Sigmoid colon (tissue), 7 donors: ENCODE data around the gene DIRAS2. TPM values are rescaled to one million over a fixed set of nuclear protein-coding genes. Genes with fewer than 3 reads are reported as not detected.

Experiments
- DNase-seq: peaks from one replicate; pipeline ENCODE4 v3.0.0-alpha.2; 2019
- H3K27ac ChIP-seq, 4 donors: fragments of 200-600 bp; sonication (generic); one replicate each; pipeline ENCODE4 v1.5.1; 2016 to 2019; ENCODE audit warnings: mild to moderate bottlenecking in 1 of 4
- H3K27me3 ChIP-seq, 3 donors: fragments of 200-600 bp; sonication (generic); one replicate each; pipeline ENCODE4 v1.5.1; 2019; ENCODE audit warnings: mild to moderate bottlenecking in 1 of 3
- H3K36me3 ChIP-seq, 4 donors: fragments of 200-600 bp; sonication (generic); one replicate each; pipeline ENCODE4 v1.5.1; 2016 to 2019
- H3K4me1 ChIP-seq, 4 donors: fragments of 200-600 bp; sonication (generic); one replicate each; pipeline ENCODE4 v1.5.1; 2017 to 2019
- H3K4me3 ChIP-seq, 4 donors: fragments of 200-600 bp; sonication (generic); one replicate each; pipeline ENCODE4 v1.5.1; 2017 to 2019; ENCODE audit warnings: mild to moderate bottlenecking in 2 of 4, moderate library complexity in 1 of 4
- H3K9me3 ChIP-seq, 4 donors: fragments of 200-600 bp in 3 of 4; sonication (generic) in 3 of 4; one replicate each; pipeline versions ENCODE4 v1.5.1 to v1.6.1; 2013 to 2019
- EP300 ChIP-seq, 4 donors: sonication (generic); formaldehyde crosslinking; IDR thresholded peaks; one replicate each; pipeline ENCODE4 v1.6.1; 2017; ENCODE audit warnings: antibody characterized with exemption in 4 of 4
- POLR2A ChIP-seq, 2 donors: fragments of 450-650 bp; IDR thresholded peaks; one replicate each; pipeline ENCODE4 v1.6.1; 2016; ENCODE audit warnings: antibody characterized with exemption in 2 of 2, mild to moderate bottlenecking in 2 of 2, moderate library complexity in 2 of 2
- POLR2AphosphoS5 ChIP-seq, 4 donors: sonication (generic); formaldehyde crosslinking; IDR thresholded peaks; one replicate each; pipeline ENCODE4 v1.6.1; 2017; ENCODE audit warnings: antibody characterized with exemption in 4 of 4
- WGBS, 2 donors: extraction: QIAGEN DNeasy Blood & Tissue Kit; methylation state at CpG; one replicate each; pipeline ENCODE4 v1.1.7; 2013; 5-methylcytosine and 5-hydroxymethylcytosine counted together
- intact Hi-C: fragments of 100-400 bp; cut with DNase I; formaldehyde crosslinking; loops from one replicate; pipeline ENCODE4 v1.15.1; 2023
- polyA plus RNA-seq, 3 donors: library from polyadenylated mRNA; stranded (reverse); fragments of 200-250 nt; gene quantifications; one replicate each; pipeline ENCODE4 v1.2.3, GENCODE V29; 2013
- total RNA-seq, 4 donors: library from RNA; depleted of rRNA; stranded (reverse); fragments of >200 nt; gene quantifications; one replicate each; pipeline ENCODE4 v1.1.0, GENCODE V29; 2016
- TF ChIP-seq, protein P1 (sequence below), 4 experiments: fragments of 450-650 bp in 3 of 4; fragments of 200-600 bp in 1 of 4; IDR thresholded peaks; one replicate each; pipeline ENCODE4 v1.5.1; 2016 to 2019; ENCODE audit warnings: antibody characterized with exemption in 4 of 4, mild to moderate bottlenecking in 3 of 4, moderate library complexity in 2 of 4
- donor health status: healthy with polysubstance abuse.
- donor health status: Bipolar disorder and iron deficiency.
- donor health status: healthy.

DIRAS2 gene
- total RNA-seq (1 to 10 TPM in 2 of 4 donors, under 1 TPM in 2; 0.28 to 1.2 (median 0.70) TPM), polyA plus RNA-seq (under 1 TPM in 1 of 3 donors, not detected in 2; 0.12 TPM)

DNA sequence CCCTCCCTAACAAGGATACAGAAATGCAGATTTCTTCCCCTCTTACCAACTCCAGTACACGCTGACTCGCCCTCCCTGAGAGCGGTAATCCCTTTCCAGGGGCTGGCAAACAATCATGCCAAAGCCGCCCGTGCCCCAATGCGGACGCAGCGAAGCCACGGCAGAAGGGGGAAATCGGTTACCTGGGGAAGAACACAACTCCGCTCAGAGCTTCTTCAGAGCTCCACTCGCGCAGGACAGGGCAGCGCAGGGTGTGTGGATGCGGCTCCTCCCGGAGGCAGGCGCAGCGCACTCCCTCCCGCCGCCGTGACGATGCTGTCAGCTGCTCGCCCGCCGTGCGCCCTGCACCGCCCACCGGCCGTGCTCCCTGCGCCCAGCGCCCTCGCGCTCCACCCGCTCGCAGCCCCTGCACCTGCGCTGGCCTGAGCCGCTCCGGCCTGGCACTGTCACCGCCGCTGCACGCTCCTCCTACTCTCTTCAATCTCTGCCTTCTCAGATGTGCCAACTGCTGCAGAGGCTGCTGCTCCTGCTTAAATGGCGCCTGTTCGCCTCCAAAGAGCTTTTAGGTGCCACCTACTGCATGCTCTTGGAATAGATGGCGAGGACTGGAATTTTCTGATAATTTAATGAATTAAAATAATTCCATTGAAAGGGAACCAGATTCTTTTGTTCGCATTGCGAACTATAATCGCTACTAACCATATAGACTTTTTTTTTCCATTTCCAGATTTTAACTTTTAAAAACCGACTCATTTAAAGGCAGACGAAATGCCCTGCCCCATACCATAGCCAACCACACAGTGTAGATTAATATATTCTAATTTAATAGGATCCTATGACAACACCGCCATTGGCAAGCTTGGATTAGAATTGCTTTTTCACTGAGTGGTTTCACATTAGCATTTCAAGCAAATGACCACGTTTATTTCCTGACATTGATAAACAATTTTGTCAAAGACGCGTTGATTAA is at the start of gene DIRAS2:
DIRAS2 (minus strand) TSS at position 255 of the 970 bp plus-strand sequence. CDS start 28,997 bp downstream, outside the sequence.
- 5 to 7% methylated on average over 53 of the region's 53 CpGs for WGBS, 2 donors
- H3K36me3 ChIP-seq, result no peaks in the 10 kb centered on the region
- intact Hi-C loops, result no loop called here
- DNase-seq, result no peak
- H3K27me3 ChIP-seq, result peaks cover 5 to 29% (median 14%) of the 10 kb centered on the region in 3 donors
- peak within 1 kb of the TSS in 3 of 4 donors; percentile 36 to 49 (median 46) for H3K4me3 ChIP-seq
- TF ChIP-seq, protein P1, sequence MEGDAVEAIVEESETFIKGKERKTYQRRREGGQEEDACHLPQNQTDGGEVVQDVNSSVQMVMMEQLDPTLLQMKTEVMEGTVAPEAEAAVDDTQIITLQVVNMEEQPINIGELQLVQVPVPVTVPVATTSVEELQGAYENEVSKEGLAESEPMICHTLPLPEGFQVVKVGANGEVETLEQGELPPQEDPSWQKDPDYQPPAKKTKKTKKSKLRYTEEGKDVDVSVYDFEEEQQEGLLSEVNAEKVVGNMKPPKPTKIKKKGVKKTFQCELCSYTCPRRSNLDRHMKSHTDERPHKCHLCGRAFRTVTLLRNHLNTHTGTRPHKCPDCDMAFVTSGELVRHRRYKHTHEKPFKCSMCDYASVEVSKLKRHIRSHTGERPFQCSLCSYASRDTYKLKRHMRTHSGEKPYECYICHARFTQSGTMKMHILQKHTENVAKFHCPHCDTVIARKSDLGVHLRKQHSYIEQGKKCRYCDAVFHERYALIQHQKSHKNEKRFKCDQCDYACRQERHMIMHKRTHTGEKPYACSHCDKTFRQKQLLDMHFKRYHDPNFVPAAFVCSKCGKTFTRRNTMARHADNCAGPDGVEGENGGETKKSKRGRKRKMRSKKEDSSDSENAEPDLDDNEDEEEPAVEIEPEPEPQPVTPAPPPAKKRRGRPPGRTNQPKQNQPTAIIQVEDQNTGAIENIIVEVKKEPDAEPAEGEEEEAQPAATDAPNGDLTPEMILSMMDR (IDR thresholded peaks at IDR 0.05), result peak in 1 of 4 experiments; percentile 12
- TF ChIP-seq POLR2A (IDR thresholded peaks at IDR 0.05), result no peak
- H3K4me1 ChIP-seq, result peaks cover 0 to 13% (median 11%) of the 10 kb centered on the region in 4 donors
- no peaks in the 10 kb centered on the region for H3K9me3 ChIP-seq
- no peak within 1 kb of the TSS for H3K27ac ChIP-seq

DNA sequence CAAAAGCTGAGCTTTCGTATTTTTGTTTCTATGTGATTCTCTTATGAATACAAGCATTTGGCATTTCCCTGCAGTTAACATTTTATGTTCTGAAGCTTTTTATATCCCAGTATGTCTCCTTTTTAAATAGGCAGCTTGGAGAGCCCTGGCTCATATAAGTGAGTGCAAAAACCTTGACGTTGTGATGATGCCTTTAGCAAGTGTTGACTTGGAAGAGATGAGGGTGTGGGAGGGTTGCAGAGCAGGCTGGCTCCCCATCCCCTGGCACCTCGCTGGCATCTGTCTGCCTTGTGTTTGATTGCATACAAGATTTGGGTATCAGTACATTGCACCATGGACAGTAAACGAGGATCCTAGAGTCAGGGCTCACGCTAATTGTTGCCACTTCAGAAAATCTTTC is 42.1 kb upstream of the DIRAS2 start:
- Histone ChIP-seq H3K4me3 (no peak overlapping the region), H3K27me3 (no peaks in the 10 kb centered on the region), H3K4me1 (no peaks in the 10 kb centered on the region), H3K36me3 (no peaks in the 10 kb centered on the region), H3K9me3 (no peaks in the 10 kb centered on the region), H3K27ac (no peak overlapping the region)
- TF ChIP-seq POLR2AphosphoS5 (IDR thresholded peaks at IDR 0.05) (no peak), EP300 (IDR thresholded peaks at IDR 0.05) (no peak), POLR2A (IDR thresholded peaks at IDR 0.05) (no peak)
- TF ChIP-seq, protein P1 (IDR thresholded peaks at IDR 0.05), result no peak
- DNase-seq, result no peak
- intact Hi-C loops, result no loop called here
- WGBS, 2 donors, result 76 to 80% methylated on average over 5 of the region's 5 CpGs

GRCh38 chr9:90684106-90684505 is 41.5 kb upstream of the DIRAS2 start:
- Histone ChIP-seq H3K36me3 (no peaks in the 10 kb centered on the region), H3K4me3 (no peak overlapping the region), H3K27ac (no peak overlapping the region), H3K27me3 (no peaks in the 10 kb centered on the region), H3K4me1 (no peaks in the 10 kb centered on the region), H3K9me3 (no peaks in the 10 kb centered on the region)
- intact Hi-C loops, result no loop called here
- 89 to 93% methylated on average over 1 of the region's 1 CpG for WGBS, 2 donors
- TF ChIP-seq POLR2A (IDR thresholded peaks at IDR 0.05) (no peak), EP300 (IDR thresholded peaks at IDR 0.05) (no peak), POLR2AphosphoS5 (IDR thresholded peaks at IDR 0.05) (no peak)
- TF ChIP-seq, protein P1 (IDR thresholded peaks at IDR 0.05), result no peak
- no peak for DNase-seq

- TF ChIP-seq POLR2A (IDR thresholded peaks at IDR 0.05) (no peak), POLR2AphosphoS5 (IDR thresholded peaks at IDR 0.05) (no peak), EP300 (IDR thresholded peaks at IDR 0.05) (no peak)
- TF ChIP-seq, protein P1 (IDR thresholded peaks at IDR 0.05), result no peak
- H3K4me3 ChIP-seq, result no peak overlapping the region
- H3K27me3 ChIP-seq, result no peaks in the 10 kb centered on the region
- WGBS, 2 donors, result 37 to 73% methylated on average over 6 of the region's 6 CpGs
- DNase-seq, result no peak
- no peaks in the 10 kb centered on the region for H3K9me3 ChIP-seq
- H3K36me3 ChIP-seq, result no peaks in the 10 kb centered on the region
- no peak overlapping the region for H3K27ac ChIP-seq
- H3K4me1 ChIP-seq, result no peaks in the 10 kb centered on the region
- intact Hi-C loops, result no loop called here
These were observed 37.9 kb upstream of the DIRAS2 start for GRCh38 chr9:90680534-90680933.
